Measurements from ENCODE around the gene KRTAP5-7.

GRCh38 chr11:71500601-71501021 is 26.5 kb upstream of the KRTAP5-7 start:
- TF ChIP-seq CTCF (IDR thresholded peaks at IDR 0.05) (no peak), POLR2A (IDR thresholded peaks at IDR 0.05; ENCODE audit: low read depth) (no peak), POLR2AphosphoS5 (IDR thresholded peaks at IDR 0.05) (no peak), EP300 (IDR thresholded peaks at IDR 0.05) (no peak)

Data from esophagus muscularis mucosa (tissue), 4 donors.